Fibroblast of lung (primary cell): ENCODE data around the gene NPFFR1. TPM values are rescaled to one million over a fixed set of nuclear protein-coding genes. Genes with fewer than 3 reads are reported as not detected.

ENCODE experiments used
- DNase-seq, 2 donors: peaks; one replicate each; pipeline versions ENCODE4 v3.0.0 to v3.0.0-alpha.2; 2010; ENCODE audit warnings: low read depth in 2 of 2
- H2AFZ ChIP-seq: 2 replicates; pipeline ENCODE4 v1.5.1; 2012; ENCODE audit warnings: low read length, control low read depth, inconsistent platforms
- H3K27ac ChIP-seq: 2 replicates; pipeline ENCODE4 v1.5.1; 2011; ENCODE audit warnings: low read length, control low read depth; ENCODE audit not compliant: insufficient read depth
- H3K27me3 ChIP-seq: 2 replicates; pipeline ENCODE4 v1.5.1; 2011; ENCODE audit warnings: mild to moderate bottlenecking, low read length; ENCODE audit not compliant: control insufficient read depth, insufficient read depth
- H3K36me3 ChIP-seq: 2 replicates; pipeline ENCODE4 v1.5.1; 2011; ENCODE audit warnings: low read length; ENCODE audit not compliant: control insufficient read depth, insufficient read depth
- H3K4me1 ChIP-seq: 2 replicates; pipeline ENCODE4 v1.5.1; 2011; ENCODE audit warnings: low read length; ENCODE audit not compliant: control insufficient read depth, insufficient read depth; ENCODE audit errors: extremely low read depth
- H3K4me2 ChIP-seq: 2 replicates; pipeline ENCODE4 v1.5.1; 2011; ENCODE audit warnings: low read length, control low read depth; ENCODE audit not compliant: insufficient read depth; ENCODE audit errors: extremely low read depth
- H3K4me3 ChIP-seq, 4 experiments: fragments of 200-600 bp in 1 of 4; sonication (generic) in 1 of 4; replicated peaks in 1 of 4; 2 replicates each; pipeline ENCODE4 v1.5.1; 2011 to 2016; ENCODE audit warnings: low read length in 4 of 4, low read depth in 3 of 4, mild to moderate bottlenecking in 3 of 4, control low read depth in 2 of 4, inconsistent platforms in 1 of 4, mixed read lengths in 1 of 4; ENCODE audit not compliant: insufficient read depth in 1 of 4; ENCODE audit errors: control extremely low read depth in 1 of 4
- H3K79me2 ChIP-seq: 2 replicates; pipeline ENCODE4 v1.5.1; 2012; ENCODE audit warnings: mild to moderate bottlenecking, low read length, inconsistent platforms; ENCODE audit not compliant: control insufficient read depth, insufficient read depth
- H3K9ac ChIP-seq: 2 replicates; pipeline ENCODE4 v1.5.1; 2011; ENCODE audit warnings: mild to moderate bottlenecking, low read length, control low read depth; ENCODE audit not compliant: insufficient read depth
- H3K9me3 ChIP-seq: 2 replicates; pipeline ENCODE4 v1.5.1; 2012; ENCODE audit warnings: low read depth, low read length; ENCODE audit not compliant: control insufficient read depth, insufficient read depth
- H4K20me1 ChIP-seq: 2 replicates; pipeline ENCODE4 v1.5.1; 2011; ENCODE audit warnings: low read length; ENCODE audit not compliant: control insufficient read depth, insufficient read depth; ENCODE audit errors: extremely low read depth
- CTCF ChIP-seq, 2 donors: IDR thresholded peaks in 1 of 2; conservative IDR thresholded peaks in 1 of 2; 1 replicate in 1 of 2; 2 replicates in 1 of 2; pipeline ENCODE4 v1.5.1; 2011 to 2012; ENCODE audit warnings: low read length in 2 of 2, control low read depth in 1 of 2, inconsistent platforms in 1 of 2, low read depth in 1 of 2, mild to moderate bottlenecking in 1 of 2
- EZH2 ChIP-seq: IDR thresholded peaks from 2 replicates; pipeline ENCODE4 v1.5.1; 2012; ENCODE audit warnings: low read length, control low read depth, mild to moderate bottlenecking; ENCODE audit errors: missing control alignments
- polyA plus RNA-seq, 2 donors: library from polyadenylated mRNA; depleted of rRNA in 1 of 2; stranded (reverse) in 1 of 2; unstranded in 1 of 2; fragments of >200 nt; gene quantifications; 2 replicates each; pipeline ENCODE4 v1.2.1, GENCODE V29; 2011 to 2012; ENCODE audit warnings: missing spikeins in 1 of 2
- total RNA-seq: library from RNA; depleted of rRNA; stranded (reverse); fragments of >200 nt; gene quantifications from 2 replicates; pipeline ENCODE4 v1.2.1, GENCODE V29; 2014

Gene NPFFR1
- total and polyA plus RNA-seq, 2 donors (not counting 1 experiment from before 2014, with no cell fraction given): not detected

GRCh38 chr10:70232155-70232858, 51.5 kb downstream of the NPFFR1 start:
- Histone ChIP-seq H3K79me2 (peaks cover 32% of the 10 kb centered on the region), H3K9ac (peak overlapping the region; percentile 83), H3K36me3 (peaks cover under 1% of the 10 kb centered on the region), H2AFZ (no peak overlapping the region), H3K4me1 (peaks cover 8% of the 10 kb centered on the region), H3K9me3 (no peaks in the 10 kb centered on the region), H3K4me2 (peak overlapping the region; percentile 68), H4K20me1 (no peaks in the 10 kb centered on the region), H3K27me3 (no peaks in the 10 kb centered on the region), H3K27ac (peak overlapping the region; percentile 73), H3K4me3 (peak overlapping the region; percentile 58 to 100 (median 85))
- TF ChIP-seq EZH2: no peak
- no peak for TF ChIP-seq CTCF (conservative IDR thresholded peaks at IDR 0.05 in 1 of 2, IDR thresholded peaks at IDR 0.05 in 1 of 2; ENCODE audit: low read depth in 1 of 2, low read length in 2 of 2)
- peak; percentile 57 to 58 for DNase-seq

DNA sequence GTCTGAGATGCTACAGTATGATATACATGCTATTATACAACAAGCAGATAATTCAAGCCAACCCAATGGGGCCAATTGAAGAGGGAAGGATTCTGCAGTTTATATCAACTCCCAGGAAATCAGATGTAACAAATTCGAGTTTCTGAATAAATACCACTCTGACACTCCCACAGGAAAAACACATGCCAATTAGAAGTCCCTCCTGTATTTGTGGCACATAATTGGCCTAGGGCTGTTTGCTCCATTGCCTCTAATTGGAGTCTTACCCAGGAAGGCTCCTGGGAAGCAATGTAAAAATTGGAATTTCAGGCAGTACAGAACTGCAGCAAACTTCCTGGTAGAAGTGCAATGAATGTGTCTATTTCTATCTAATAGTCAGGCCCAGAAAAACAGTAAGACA, 55.3 kb downstream of the NPFFR1 start:
- Histone ChIP-seq H3K4me1 (peaks cover 3% of the 10 kb centered on the region), H3K9ac (no peak overlapping the region), H3K4me3 (no peak overlapping the region), H3K27ac (no peak overlapping the region), H3K9me3 (no peaks in the 10 kb centered on the region), H3K36me3 (peaks cover 1% of the 10 kb centered on the region), H3K79me2 (peaks cover 39% of the 10 kb centered on the region), H4K20me1 (no peaks in the 10 kb centered on the region), H3K4me2 (no peak overlapping the region), H2AFZ (no peak overlapping the region), H3K27me3 (no peaks in the 10 kb centered on the region)
- TF ChIP-seq EZH2: no peak
- TF ChIP-seq CTCF (conservative IDR thresholded peaks at IDR 0.05 in 1 of 2, IDR thresholded peaks at IDR 0.05 in 1 of 2; ENCODE audit: low read depth in 1 of 2, low read length in 2 of 2): no peak
- no peak for DNase-seq

DNA sequence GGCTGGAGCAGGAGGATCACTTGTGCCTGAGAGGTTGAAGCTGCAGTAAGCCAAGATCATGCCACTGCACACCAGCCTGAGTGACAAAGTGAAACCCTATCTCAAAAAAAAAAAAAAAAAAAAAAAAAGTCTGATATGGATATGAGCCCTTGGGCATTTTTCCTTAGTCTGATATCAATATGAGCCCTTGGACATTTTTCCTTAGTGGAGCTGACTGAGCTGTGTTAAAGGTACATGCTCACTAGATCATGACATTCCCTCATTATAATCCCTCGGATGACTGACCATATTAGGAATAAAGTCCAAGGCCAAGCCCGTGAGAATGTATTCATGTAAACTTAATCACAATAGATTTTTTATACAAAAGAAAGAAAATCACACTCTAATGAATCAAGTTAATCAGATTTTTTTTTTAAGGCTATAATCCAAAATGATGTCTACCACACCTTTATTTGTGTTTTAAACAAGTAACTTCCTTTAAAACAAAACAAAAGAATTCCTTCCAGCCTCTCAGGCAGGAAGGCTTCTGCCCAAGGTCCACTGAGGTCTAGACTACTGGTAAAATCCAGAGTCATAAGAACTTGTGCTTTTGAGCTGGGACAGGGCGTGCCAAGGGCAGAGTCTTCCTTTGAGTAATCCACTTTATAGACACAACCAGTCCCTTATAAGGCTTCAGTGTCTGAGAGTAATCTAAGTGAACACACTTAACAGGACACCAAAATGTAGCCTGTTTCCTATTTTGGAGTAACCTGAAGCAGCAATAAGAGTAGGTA, 56.1 kb downstream of the NPFFR1 start:
- H3K9me3 ChIP-seq: no peaks in the 10 kb centered on the region
- peaks cover 39% of the 10 kb centered on the region for H3K79me2 ChIP-seq
- no peaks in the 10 kb centered on the region for H4K20me1 ChIP-seq
- no peak overlapping the region for H3K27ac ChIP-seq
- H3K27me3 ChIP-seq: no peaks in the 10 kb centered on the region
- no peak overlapping the region for H2AFZ ChIP-seq
- no peak overlapping the region for H3K4me3 ChIP-seq
- no peak for DNase-seq
- no peak overlapping the region for H3K9ac ChIP-seq
- H3K4me1 ChIP-seq: peaks cover 3% of the 10 kb centered on the region
- H3K4me2 ChIP-seq: no peak overlapping the region
- TF ChIP-seq EZH2 (no peak), CTCF (conservative IDR thresholded peaks at IDR 0.05 in 1 of 2, IDR thresholded peaks at IDR 0.05 in 1 of 2; ENCODE audit: low read depth in 1 of 2, low read length in 2 of 2) (no peak)
- peaks cover 1% of the 10 kb centered on the region for H3K36me3 ChIP-seq
